ENCODE data around the gene FOXP1.
A peak's percentile ranks its signal among the peaks of the same experiment; 100 is the strongest.

Gene FOXP1

DNA sequence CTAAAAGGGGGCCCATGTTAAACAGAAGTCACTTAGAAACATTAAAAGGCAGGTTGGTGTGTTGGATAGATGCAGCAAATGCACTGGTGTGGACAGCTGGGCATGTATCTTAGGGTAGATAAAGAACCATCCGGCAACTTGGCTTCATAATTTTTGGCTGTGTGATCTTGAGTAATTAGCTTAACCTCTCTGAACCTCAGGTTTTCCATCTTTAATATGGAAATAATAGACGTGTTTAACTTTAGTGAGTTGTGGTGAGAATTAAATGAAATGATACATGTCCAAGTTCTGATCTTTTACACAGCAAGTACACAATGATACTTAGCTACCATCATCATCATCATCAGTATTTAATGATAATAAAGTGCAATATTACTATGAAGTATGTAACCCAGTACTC is 330.4 kb downstream of the FOXP1 start:
- FAIRE-seq (no peak), DNase-seq (ENCODE audit: insufficient read length, low spot score) (no peak)
- TF ChIP-seq POLR2A (IDR thresholded peaks at IDR 0.05; ENCODE audit: low read depth, low read length), result no peak

DNA sequence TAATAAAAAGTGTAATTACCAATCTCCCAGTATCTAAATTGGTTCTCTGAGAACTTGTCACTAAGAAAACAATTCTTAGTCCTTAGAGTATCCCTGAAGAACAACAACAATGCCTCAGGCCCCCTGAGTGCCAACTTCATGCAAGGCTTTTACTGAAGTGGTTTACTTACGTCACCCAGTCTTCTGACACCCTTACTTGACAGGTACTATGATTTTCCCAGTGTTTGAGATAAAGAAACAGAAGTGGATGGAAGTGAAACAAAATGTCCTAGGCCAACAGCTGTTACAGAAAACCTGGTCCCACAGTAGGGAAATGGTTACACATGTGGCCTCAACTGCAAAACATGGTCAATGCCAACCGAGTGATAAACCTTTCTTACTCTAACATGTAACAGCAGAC is 331.1 kb downstream of the FOXP1 start:
- TF ChIP-seq POLR2A (IDR thresholded peaks at IDR 0.05; ENCODE audit: low read depth, low read length), result no peak
- DNase-seq (ENCODE audit: insufficient read length, low spot score) (no peak), FAIRE-seq (no peak)

- TF ChIP-seq POLR2A (IDR thresholded peaks at IDR 0.05; ENCODE audit: low read depth, low read length), result no peak
- FAIRE-seq (no peak), DNase-seq (ENCODE audit: insufficient read length, low spot score) (no peak)
These were observed 332.3 kb downstream of the FOXP1 start for GRCh38 chr3:71251156-71251775.

DNA sequence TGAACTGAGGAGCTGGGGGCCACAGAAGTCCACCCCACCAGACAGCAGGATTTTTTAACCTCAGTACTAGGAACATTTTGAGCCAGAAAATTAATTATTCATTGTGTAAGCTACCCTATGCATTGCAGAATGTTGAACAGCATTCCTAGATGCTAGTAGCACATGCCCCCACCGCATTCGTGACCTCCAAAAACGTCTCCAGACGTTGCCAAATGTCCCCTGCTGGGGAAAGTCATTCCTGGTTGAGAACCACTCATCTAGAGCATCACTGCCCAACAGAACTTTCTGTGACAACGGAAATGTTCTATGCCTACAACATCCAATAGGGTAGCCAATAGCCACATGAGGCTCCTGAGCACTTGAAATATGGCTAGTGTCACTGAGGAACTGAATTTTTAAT is 333.5 kb downstream of the FOXP1 start:
- no peak for DNase-seq (ENCODE audit: insufficient read length, low spot score)
- TF ChIP-seq POLR2A (IDR thresholded peaks at IDR 0.05; ENCODE audit: low read depth, low read length), result no peak
- no peak for FAIRE-seq

DNA sequence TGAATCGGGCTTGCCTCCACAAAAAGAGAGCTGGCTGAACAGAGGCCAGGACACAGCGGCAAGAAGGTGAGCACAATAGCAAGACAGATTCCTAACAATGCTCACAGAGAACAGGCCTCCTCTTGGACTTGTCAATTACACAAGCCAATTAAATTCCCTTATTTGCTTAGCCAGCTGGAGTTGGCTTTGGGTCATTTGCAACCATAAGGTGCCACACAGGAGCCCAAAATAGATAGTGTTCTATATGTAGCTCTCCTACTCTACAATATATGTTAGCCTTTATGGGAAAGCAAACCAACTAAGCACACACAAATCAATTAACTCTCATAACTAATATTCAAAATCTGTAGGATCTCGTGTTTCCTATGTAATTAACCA is 335.6 kb downstream of the FOXP1 start:
- TF ChIP-seq POLR2A (IDR thresholded peaks at IDR 0.05; ENCODE audit: low read depth, low read length), result no peak
- no peak for FAIRE-seq
- DNase-seq (ENCODE audit: insufficient read length, low spot score), result no peak

GRCh38 chr3:71247221-71247957 is 336.1 kb downstream of the FOXP1 start:
- no peak for FAIRE-seq
- no peak for TF ChIP-seq POLR2A (IDR thresholded peaks at IDR 0.05; ENCODE audit: low read depth, low read length)
- DNase-seq (ENCODE audit: insufficient read length, low spot score), result peak; percentile 39

DNA sequence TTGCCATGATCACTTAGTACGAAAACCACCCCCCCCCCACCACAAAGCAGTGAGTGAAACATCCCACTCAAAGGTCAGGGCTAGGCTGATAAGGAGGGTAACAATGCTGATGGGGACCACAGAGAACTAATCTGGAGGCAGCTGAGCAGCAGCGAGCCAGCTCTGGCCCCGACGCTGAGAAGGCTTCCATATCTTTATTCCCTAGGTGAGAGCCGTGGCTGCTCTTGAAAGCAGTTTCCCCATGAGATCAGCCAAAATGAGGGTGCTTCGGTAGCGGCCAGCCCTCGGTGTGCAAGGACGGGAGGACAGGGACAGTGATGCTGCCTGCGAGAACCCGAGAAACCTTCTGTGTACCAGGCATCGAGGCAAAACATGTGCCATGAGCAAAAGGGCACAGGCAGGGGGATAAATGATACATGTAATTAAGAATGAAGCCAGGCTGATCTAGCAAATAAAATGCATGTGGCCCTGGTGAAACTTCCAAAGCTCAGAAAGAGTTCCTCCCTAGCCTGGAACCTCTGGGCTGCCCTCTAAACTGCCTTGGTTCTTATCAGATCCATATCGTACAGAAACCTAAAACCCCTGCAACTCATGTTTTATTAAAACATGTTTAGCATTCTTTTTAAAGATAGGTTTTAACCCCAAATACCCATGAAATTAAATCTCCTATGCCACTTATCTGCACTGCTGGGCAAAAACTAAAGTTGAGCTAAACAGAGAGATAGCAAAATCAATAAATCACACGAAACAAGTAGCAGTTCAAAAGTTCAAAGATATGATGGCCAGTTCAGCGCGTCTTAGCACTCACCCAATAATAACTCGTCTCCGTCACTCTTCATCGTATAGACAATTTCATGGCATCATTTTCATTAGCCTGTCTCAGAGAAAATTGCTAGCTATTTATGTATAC is 337.3 kb downstream of the FOXP1 start:
- DNase-seq (ENCODE audit: insufficient read length, low spot score) (no peak), FAIRE-seq (no peak)

GRCh38 chr3:71244826-71245488 is 338.6 kb downstream of the FOXP1 start:
- FAIRE-seq (no peak), DNase-seq (ENCODE audit: insufficient read length, low spot score) (no peak)
- no peak for TF ChIP-seq POLR2A (IDR thresholded peaks at IDR 0.05; ENCODE audit: low read depth, low read length)

More for the DNA sequence above, 337.3 kb downstream of the FOXP1 start:
- no peak for TF ChIP-seq POLR2A (IDR thresholded peaks at IDR 0.05; ENCODE audit: low read depth, low read length)

DNA sequence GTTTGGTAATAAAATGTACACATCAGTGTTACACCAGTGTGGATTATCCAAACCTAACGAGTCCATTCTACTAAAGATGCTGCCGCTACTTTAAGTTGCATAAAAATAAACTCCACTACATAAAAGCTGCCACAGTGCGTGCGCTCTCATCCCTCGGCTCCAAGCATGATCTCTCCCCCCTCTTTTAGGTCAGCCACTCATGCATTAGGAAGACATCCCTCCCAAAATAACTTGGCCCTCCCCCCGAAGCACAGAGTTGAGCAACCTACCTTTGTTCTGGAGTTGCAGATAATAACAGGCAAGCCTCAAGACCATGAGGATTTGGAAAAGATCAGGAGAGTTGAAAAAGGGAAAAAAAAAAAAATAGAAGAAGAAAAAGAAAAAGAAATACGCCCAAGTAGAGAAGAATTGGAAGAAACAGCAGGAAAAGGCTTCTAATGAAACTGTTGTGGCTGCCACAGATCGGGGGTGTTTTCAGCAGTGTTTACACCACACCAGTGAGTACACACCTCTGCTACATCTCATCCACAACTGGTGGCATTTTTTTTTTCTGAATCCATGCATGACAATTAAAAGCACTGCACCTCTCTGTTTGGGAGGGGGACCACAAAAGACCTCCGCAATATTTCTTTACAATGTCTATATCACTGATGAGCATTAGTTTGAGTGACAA is 339.2 kb downstream of the FOXP1 start:
- DNase-seq (ENCODE audit: insufficient read length, low spot score) (no peak), FAIRE-seq (no peak)
- no peak for TF ChIP-seq POLR2A (IDR thresholded peaks at IDR 0.05; ENCODE audit: low read depth, low read length)

DNA sequence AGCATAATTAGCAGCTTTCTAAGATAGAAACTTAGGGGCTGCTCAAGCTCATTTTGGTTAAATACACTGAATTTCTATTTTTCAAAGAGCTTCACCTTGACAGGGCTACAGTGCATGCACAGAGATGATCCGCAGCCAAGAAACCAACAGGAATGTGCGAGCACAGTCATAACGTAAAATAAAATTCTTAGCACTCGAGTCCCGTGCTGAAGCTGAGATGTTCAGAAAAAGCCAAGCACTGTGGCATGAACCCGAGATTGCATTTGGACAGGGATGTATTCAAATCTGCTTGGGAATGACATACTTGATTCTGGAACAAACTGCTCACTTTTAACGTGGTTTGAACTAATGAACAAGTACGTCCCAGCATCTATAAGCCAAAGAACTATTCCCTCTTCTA is 340.3 kb downstream of the FOXP1 start:
- FAIRE-seq (no peak), DNase-seq (ENCODE audit: insufficient read length, low spot score) (no peak)
- no peak for TF ChIP-seq POLR2A (IDR thresholded peaks at IDR 0.05; ENCODE audit: low read depth, low read length)

GRCh38 chr3:71241981-71242560 is 341.5 kb downstream of the FOXP1 start:
- DNase-seq (ENCODE audit: insufficient read length, low spot score), result no peak
- no peak for FAIRE-seq

DNA sequence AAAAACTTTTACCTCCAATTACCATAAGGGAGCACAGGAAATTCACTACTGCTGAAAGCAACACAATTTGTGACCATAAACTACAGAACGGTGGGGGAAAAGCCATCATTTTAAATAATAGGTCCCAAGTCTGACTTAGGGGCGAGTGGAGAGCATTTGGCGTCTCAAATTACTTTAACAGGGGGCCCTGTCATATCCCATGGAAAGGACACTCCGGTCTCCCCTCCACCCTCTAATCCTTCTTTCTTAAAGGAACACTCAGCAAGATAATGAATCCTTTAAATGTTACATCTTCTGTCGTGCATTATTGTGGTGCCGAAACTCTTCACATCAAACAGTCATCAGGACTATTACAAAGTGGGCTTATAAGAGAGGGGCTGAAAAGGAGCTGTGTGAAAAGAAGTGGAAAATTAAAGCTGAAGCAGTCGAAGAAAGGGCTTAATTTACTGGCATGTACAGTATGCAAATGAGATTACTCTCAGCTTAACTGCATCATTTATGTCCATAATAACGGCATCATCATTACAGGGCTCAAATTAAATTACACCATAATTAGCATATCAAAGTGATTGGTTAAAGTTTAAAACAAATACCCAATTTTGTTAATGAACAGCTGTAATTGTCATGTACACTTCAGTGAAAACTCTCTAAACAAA is 342.2 kb downstream of the FOXP1 start:
- TF ChIP-seq POLR2A (IDR thresholded peaks at IDR 0.05; ENCODE audit: low read depth, low read length), result no peak
- no peak for DNase-seq (ENCODE audit: insufficient read length, low spot score)
- FAIRE-seq, result no peak

More at GRCh38 chr3:71241981-71242560, 341.5 kb downstream of the FOXP1 start:
- no peak for TF ChIP-seq POLR2A (IDR thresholded peaks at IDR 0.05; ENCODE audit: low read depth, low read length)
